Activated T-cell treated with anti-CD3 and anti-CD28 coated beads, Interleukin-2, amount 50 U/mL, for 4 hours (primary cell): ENCODE results near the gene NUDC. TPM values are rescaled to one million over a fixed set of nuclear protein-coding genes. Genes with fewer than 3 reads are reported as not detected.
"Not testable (repeated sequence)": the region's sequence is repeated elsewhere in the genome, so short reads cannot be mapped to it uniquely, and the experiment has no call there.

ENCODE experiments used
- ATAC-seq, 2 donors: fragments of 200-7000 bp; cut with Tn5 transposase; one replicate each; pipeline ENCODE4 v1.10.0; 2021
- DNase-seq: peaks from one replicate; pipeline ENCODE4 v3.0.0-alpha.2; 2020
- H3K27me3 Mint-ChIP-seq: one replicate; pipeline ENCODE4 v1.8.0; 2021; ENCODE audit warnings: low read depth, mixed read lengths
- H3K36me3 Mint-ChIP-seq: one replicate; pipeline ENCODE4 v1.8.0; 2022; ENCODE audit warnings: mixed read lengths; ENCODE audit not compliant: insufficient read depth
- H3K4me1 Mint-ChIP-seq: one replicate; pipeline ENCODE4 v1.8.0; 2021; ENCODE audit warnings: low read depth, mixed read lengths
- H3K4me3 Mint-ChIP-seq: one replicate; pipeline ENCODE4 v1.8.0; 2021; ENCODE audit warnings: mild to moderate bottlenecking, moderate library complexity, mixed read lengths
- H3K9me3 Mint-ChIP-seq: one replicate; pipeline ENCODE4 v1.8.0; 2021; ENCODE audit warnings: mixed read lengths
- total RNA-seq, 3 donors: library from RNA; stranded (reverse); gene quantifications; one replicate each; pipeline ENCODE4 v1.2.1, GENCODE V29; 2021

NUDC gene
- total RNA-seq, 3 donors from 2014 or later = 182 to 204 (median 186) TPM

- Mint-ChIP-seq H3K4me1 (peaks cover 45% of the 10 kb centered on the region), H3K36me3 (peaks cover 29% of the 10 kb centered on the region), H3K27me3 (no peaks in the 10 kb centered on the region), H3K4me3 (peak overlapping the region; percentile 94), H3K9me3 (no peaks in the 10 kb centered on the region)
- ATAC-seq (no peak), DNase-seq (no peak)
Observed at GRCh38 chr1:26922901-26923300, 1.4 kb downstream of the NUDC start.

GRCh38 chr1:26923711-26924110 lies 2.2 kb downstream of the NUDC start:
- Mint-ChIP-seq H3K9me3 (no peaks in the 10 kb centered on the region), H3K36me3 (peaks cover 35% of the 10 kb centered on the region), H3K27me3 (no peaks in the 10 kb centered on the region), H3K4me3 (peak overlapping the region; percentile 94), H3K4me1 (peaks cover 45% of the 10 kb centered on the region)
- ATAC-seq (no peak), DNase-seq (no peak)

- Mint-ChIP-seq H3K4me3 (no peak overlapping the region), H3K4me1 (peaks cover 2% of the 10 kb centered on the region), H3K36me3 (peaks cover 26% of the 10 kb centered on the region), H3K27me3 (no peaks in the 10 kb centered on the region), H3K9me3 (no peaks in the 10 kb centered on the region)
- DNase-seq (no peak), ATAC-seq (no peak)
Observed at GRCh38 chr1:26932531-26932930, 11.0 kb downstream of the NUDC start.

GRCh38 chr1:26936823-26937222 lies 15.3 kb downstream of the NUDC start:
- DNase-seq = no peak
- Mint-ChIP-seq H3K9me3 (no peaks in the 10 kb centered on the region), H3K4me3 (no peak overlapping the region), H3K4me1 (no peaks in the 10 kb centered on the region), H3K36me3 (peaks cover 19% of the 10 kb centered on the region), H3K27me3 (no peaks in the 10 kb centered on the region)
- no peak for ATAC-seq

- Mint-ChIP-seq H3K27me3 (no peaks in the 10 kb centered on the region), H3K9me3 (no peaks in the 10 kb centered on the region), H3K4me1 (no peaks in the 10 kb centered on the region), H3K36me3 (peaks cover 18% of the 10 kb centered on the region), H3K4me3 (no peak overlapping the region)
- ATAC-seq = no peak
- no peak for DNase-seq
Observed at GRCh38 chr1:26938004-26938658, 16.6 kb downstream of the NUDC start.

GRCh38 chr1:26938659-26939025 lies 17.1 kb downstream of the NUDC start:
- Mint-ChIP-seq H3K36me3 (peaks cover 21% of the 10 kb centered on the region), H3K4me1 (no peaks in the 10 kb centered on the region), H3K9me3 (no peaks in the 10 kb centered on the region), H3K27me3 (no peaks in the 10 kb centered on the region), H3K4me3 (no peak overlapping the region)
- DNase-seq (no peak), ATAC-seq (no peak)

- no peak for DNase-seq
- Mint-ChIP-seq H3K36me3 (peaks cover 28% of the 10 kb centered on the region), H3K4me3 (no peak overlapping the region), H3K27me3 (no peaks in the 10 kb centered on the region), H3K4me1 (no peaks in the 10 kb centered on the region), H3K9me3 (no peaks in the 10 kb centered on the region)
- no peak for ATAC-seq
Observed at GRCh38 chr1:26941311-26941710, 19.8 kb downstream of the NUDC start.

- Mint-ChIP-seq H3K9me3 (no peaks in the 10 kb centered on the region), H3K4me1 (no peaks in the 10 kb centered on the region), H3K36me3 (peaks cover 28% of the 10 kb centered on the region), H3K4me3 (no peak overlapping the region), H3K27me3 (no peaks in the 10 kb centered on the region)
- ATAC-seq = no peak
- no peak for DNase-seq
Observed at GRCh38 chr1:26942656-26943055, 21.1 kb downstream of the NUDC start.

GRCh38 chr1:26945138-26945537 lies 23.6 kb downstream of the NUDC start:
- H3K27me3 Mint-ChIP-seq = no peaks in the 10 kb centered on the region
- H3K4me1 Mint-ChIP-seq = no peaks in the 10 kb centered on the region
- DNase-seq = no peak
- H3K36me3 Mint-ChIP-seq = peaks cover 23% of the 10 kb centered on the region
- no peak overlapping the region for H3K4me3 Mint-ChIP-seq
- no peaks in the 10 kb centered on the region for H3K9me3 Mint-ChIP-seq
- no peak for ATAC-seq

- no peak for ATAC-seq
- Mint-ChIP-seq H3K4me1 (no peaks in the 10 kb centered on the region), H3K36me3 (peaks cover 25% of the 10 kb centered on the region), H3K9me3 (no peaks in the 10 kb centered on the region), H3K27me3 (no peaks in the 10 kb centered on the region), H3K4me3 (no peak overlapping the region)
- DNase-seq = no peak
Observed at GRCh38 chr1:26945728-26946127, 24.2 kb downstream of the NUDC start.

- no peaks in the 10 kb centered on the region for H3K4me1 Mint-ChIP-seq
- ATAC-seq (no peak), DNase-seq (no peak)
- H3K36me3 Mint-ChIP-seq = peaks cover 26% of the 10 kb centered on the region
- no peak overlapping the region for H3K4me3 Mint-ChIP-seq
- H3K9me3 Mint-ChIP-seq = no peaks in the 10 kb centered on the region
- H3K27me3 Mint-ChIP-seq = no peaks in the 10 kb centered on the region
Observed at GRCh38 chr1:26946270-26946669, 24.7 kb downstream of the NUDC start.

- H3K4me3 Mint-ChIP-seq, H3K27me3 Mint-ChIP-seq, H3K4me1 Mint-ChIP-seq, ATAC-seq, DNase-seq, H3K9me3 Mint-ChIP-seq: not testable (repeated sequence)
- H3K36me3 Mint-ChIP-seq = peaks cover 22% of the 10 kb centered on the region
Observed at GRCh38 chr1:26948725-26949057, 27.1 kb downstream of the NUDC start.

- peak in 1 of 2 donors; percentile 7 for ATAC-seq
- no peaks in the 10 kb centered on the region for H3K9me3 Mint-ChIP-seq
- H3K27me3 Mint-ChIP-seq = peaks cover 2% of the 10 kb centered on the region
- no peaks in the 10 kb centered on the region for H3K4me1 Mint-ChIP-seq
- H3K4me3 Mint-ChIP-seq = no peak overlapping the region
- no peak for DNase-seq
- peaks cover 24% of the 10 kb centered on the region for H3K36me3 Mint-ChIP-seq
Observed at GRCh38 chr1:26949266-26949925, 27.9 kb downstream of the NUDC start.

- DNase-seq (no peak), ATAC-seq (no peak)
- H3K4me3 Mint-ChIP-seq = no peak overlapping the region
- H3K9me3 Mint-ChIP-seq = no peaks in the 10 kb centered on the region
- H3K27me3 Mint-ChIP-seq = peaks cover 2% of the 10 kb centered on the region
- H3K36me3 Mint-ChIP-seq = peaks cover 24% of the 10 kb centered on the region
- H3K4me1 Mint-ChIP-seq = no peaks in the 10 kb centered on the region
Observed at GRCh38 chr1:26949926-26950319, 28.4 kb downstream of the NUDC start.

- H3K36me3 Mint-ChIP-seq = peaks cover 17% of the 10 kb centered on the region
- ATAC-seq = no peak
- no peaks in the 10 kb centered on the region for H3K9me3 Mint-ChIP-seq
- peaks cover 2% of the 10 kb centered on the region for H3K27me3 Mint-ChIP-seq
- DNase-seq = no peak
- H3K4me3 Mint-ChIP-seq = no peak overlapping the region
- H3K4me1 Mint-ChIP-seq = no peaks in the 10 kb centered on the region
Observed at GRCh38 chr1:26950602-26951001, 29.1 kb downstream of the NUDC start.
